AG20443 (cell line): ENCODE results near the gene LILRB2.
"Not testable (repeated sequence)": the region's sequence is repeated elsewhere in the genome, so short reads cannot be mapped to it uniquely, and the experiment has no call there.

ENCODE experiments used
- DNase-seq: peaks from one replicate; pipeline ENCODE4 v3.0.0; 2012; ENCODE audit warnings: low spot score, mixed read lengths

The LILRB2 gene

GRCh38 chr19:54281007-54281728, at the start of gene LILRB2:
Gene LILRB2, minus strand, starts transcription at chr19:54281110. Its CDS starts 614 bp downstream, at chr19:54280496.
- DNase-seq, result no peak

DNA sequence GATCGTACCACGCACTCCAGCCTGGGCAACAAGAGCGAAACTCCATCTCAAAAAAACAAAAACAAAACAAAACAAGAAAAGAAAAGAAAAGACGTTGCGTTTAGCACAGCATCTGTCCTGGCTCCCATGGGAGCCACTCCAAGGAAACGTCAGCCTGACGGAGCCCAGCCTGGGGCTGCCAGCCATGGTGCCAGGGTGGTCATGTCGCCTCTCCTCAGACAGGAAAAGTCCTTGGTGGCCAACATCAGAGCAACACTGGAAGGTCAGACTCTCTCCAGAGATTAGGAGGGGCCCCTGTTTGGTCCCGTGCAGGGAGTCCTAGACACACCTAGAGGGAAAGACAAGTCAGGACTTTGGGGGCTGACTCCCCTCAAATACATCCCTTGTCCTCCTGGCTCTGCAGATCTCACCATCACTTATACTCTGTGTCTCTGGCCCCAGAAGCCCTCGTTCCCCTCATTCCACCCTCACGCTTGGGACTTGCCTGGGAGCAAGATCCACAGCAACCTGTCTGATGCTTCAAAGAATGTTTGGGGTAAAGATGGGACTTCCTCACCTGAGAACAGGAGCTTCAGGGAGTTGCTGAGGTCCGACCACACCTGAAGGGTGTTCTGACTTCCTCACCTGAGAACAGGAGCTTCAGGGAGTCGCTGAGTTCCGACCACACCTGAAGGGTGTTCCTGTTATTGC, 48.7 kb upstream of the LILRB2 start:
- DNase-seq, result no peak

DNA sequence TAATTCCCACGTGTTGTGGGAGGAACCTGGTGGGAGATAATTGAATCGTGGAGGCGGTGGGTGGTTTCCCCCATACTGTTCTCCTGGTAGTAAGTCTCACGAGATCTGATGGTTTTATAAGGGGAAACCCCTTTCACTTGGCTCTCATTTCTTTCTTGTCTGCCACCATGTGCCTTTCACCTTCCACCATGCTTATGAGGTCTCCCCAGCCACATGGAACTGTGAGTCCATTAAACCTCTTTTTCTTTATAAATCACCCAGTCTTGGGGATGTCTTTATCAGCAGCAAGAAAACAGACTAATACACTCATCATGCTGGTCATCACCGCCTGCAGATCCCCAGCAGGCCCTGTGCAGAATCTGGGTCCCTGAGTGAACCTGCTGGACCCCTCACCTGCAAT, 47.9 kb upstream of the LILRB2 start:
- DNase-seq, result not testable (repeated sequence)

DNA sequence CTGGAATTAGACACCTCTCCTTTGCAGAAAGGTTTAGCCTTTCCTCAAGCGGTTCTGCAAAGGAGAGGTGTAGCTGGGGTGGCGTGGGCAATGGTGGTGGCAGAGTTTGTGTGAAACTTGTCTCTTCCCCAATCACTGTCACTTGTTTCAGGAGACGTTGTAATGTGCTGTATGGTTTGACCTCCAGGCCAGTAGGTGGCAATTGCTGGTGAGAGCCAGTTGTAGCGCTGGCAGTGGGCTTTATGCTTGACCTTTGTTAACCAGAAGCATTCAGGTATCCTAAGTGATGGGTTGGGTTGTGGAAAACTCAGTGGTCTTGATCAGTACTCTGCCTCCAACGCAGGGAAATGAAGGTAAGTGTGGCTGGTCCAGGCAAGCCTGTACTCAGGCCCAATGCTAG, 44.7 kb upstream of the LILRB2 start:
- no peak for DNase-seq

GRCh38 chr19:54325194-54325621, 44.3 kb upstream of the LILRB2 start:
- DNase-seq, result peak; percentile 53

GRCh38 chr19:54324071-54324470, 43.2 kb upstream of the LILRB2 start:
- DNase-seq, result no peak

- DNase-seq, result not testable (repeated sequence)
Measured at GRCh38 chr19:54322934-54323333, 42.0 kb upstream of the LILRB2 start.

GRCh38 chr19:54322295-54322694, 41.4 kb upstream of the LILRB2 start:
- DNase-seq, result not testable (repeated sequence)

DNA sequence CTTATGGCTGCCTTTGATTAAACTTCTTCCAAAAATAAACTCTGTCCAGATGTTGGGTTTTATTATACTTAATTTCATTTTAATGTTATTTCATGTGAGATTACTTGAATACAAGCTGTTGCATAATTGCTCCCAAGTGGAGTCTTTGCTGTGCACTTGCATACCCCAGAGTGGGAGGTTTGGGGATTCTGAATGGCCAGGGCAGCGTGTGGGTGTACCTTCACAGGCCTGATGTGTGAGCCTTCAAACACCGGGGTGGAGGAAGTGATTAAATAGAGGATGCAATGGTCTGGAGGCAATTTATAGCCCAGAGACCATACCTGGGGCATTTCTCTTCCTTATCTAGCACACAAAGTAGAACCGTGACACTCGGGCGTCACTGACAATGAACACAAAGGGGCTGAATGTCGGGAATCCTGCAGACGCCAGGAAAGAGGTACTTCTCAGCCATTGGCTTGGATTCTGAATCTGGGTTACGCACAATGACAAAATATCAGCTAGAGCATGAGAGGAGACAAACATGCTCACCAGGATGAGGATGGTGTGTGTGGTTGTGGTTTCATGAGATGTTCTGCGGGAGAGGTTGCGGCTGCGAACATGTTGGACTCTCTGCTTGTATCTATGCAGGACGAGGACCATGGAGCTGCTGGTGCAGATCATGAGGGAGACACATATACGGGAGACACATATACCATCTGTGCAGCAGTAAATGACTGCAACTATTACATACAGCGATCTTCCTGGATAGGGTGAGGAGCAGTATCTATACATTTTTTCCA, 39.2 kb upstream of the LILRB2 start:
- no peak for DNase-seq

GRCh38 chr19:54319049-54319448, 38.1 kb upstream of the LILRB2 start:
- DNase-seq, result no peak

GRCh38 chr19:54317965-54318240, 37.0 kb upstream of the LILRB2 start:
- DNase-seq, result no peak

DNA sequence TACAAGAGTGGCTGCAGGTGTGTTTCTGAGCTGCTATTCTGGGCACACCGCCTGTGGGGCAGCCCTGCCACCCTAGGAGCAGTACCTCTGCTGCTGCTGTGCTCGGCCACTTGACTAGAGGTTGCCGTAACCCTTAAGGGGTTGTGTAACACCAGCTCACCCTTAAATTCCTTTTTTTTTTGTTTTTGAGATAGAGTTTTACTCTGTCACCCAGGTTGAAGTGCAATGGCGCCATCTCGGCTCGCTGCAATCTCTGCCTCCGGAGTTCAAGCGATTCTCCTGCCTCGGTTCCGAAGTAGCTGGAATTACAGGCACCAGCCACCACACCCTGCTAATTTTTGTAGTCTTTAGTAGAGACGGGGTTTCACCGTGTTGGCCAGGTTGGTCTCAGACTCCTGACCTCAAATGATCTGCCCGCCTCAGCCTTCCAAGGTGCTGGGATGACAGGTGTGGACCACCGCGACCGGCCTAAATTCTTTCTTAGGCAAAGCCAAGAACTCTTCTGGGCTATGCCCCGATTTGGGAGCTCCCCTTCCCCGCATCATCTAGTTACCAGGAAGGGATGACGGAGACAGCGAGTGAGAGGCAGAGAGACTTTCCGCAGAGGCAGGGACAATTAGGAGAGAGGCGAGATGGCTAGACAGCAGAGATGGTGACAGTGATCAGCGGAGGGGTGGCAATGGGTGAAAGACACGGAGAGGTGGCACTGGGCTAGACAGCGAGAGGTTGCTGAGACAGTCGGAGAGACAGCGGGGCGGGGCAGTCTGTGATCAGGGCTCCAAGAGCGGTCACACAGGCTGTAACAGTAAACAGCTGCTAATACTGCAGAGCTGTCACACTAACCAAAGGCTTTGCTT, 36.4 kb upstream of the LILRB2 start:
- no peak for DNase-seq

DNA sequence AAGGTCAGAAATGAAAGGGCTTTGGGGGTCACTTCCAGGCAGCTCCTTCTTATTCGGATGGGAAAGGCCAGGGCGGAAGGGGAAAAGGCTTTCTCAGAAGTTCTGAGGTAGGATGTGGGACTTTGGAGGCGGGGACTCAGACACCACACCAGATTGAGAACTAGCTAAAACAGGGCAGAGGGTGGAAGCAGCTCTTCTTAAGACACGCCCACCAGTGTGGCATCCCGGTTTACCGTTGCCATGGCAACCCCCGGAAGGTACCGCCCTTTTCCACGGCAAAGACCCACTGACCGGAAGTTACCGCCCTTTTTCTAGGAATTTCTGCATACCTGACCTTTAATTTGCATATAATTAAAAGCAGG, 35.8 kb upstream of the LILRB2 start:
- DNase-seq, result peak; percentile 8

DNA sequence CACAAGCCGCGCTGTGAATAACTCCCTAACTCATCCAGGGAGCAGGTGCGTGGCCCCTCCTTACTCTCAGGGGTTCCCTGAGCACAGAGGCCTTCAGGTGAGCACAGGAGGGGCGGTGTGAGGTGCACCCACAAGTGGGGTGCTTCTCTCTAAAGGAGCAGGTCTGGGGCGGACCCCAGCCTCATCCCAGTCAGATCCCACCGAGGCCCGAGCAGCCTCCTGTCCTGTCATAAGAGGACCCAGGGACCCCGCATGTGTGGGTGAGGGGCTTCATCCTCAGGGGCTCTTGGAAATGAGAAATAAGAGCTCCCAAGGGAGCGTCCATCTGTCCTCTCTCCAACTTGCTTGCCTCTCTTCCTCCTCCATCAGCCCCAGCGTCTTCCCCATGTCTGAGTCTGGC, 35.0 kb upstream of the LILRB2 start:
- DNase-seq, result no peak

GRCh38 chr19:54312436-54313377, 31.8 kb upstream of the LILRB2 start, which contains the start of gene LILRA5:
Gene LILRA5, minus strand, starts transcription at chr19:54313166. Its CDS starts 147 bp downstream, at chr19:54313019.
- no peak for DNase-seq

DNA sequence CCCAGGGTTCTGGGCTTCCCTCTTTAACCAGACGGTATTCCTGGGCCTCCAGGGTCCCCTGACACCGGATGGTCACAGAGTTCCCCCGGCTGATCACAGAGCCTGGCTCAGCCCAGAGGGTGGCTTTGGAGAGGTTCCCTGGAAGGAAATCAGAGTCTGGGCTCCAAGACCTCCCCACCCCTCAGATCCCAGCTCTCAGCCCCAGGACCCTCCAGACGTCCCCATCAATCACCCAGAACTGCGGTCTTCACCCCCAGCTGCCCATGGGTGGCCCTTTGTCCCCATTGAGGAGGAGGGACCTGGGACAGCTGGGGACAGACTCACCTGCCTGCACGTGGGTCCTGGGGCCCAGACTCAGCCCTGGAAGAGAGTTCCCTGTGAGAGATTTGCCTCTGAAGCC, 31.1 kb upstream of the LILRB2 start:
- DNase-seq, result no peak

- DNase-seq, result no peak
Measured at GRCh38 chr19:54311486-54311885, 30.6 kb upstream of the LILRB2 start.

- DNase-seq, result no peak
Measured at GRCh38 chr19:54310543-54310942, 29.6 kb upstream of the LILRB2 start.

- DNase-seq, result no peak
Measured at GRCh38 chr19:54309811-54310210, 28.9 kb upstream of the LILRB2 start.

DNA sequence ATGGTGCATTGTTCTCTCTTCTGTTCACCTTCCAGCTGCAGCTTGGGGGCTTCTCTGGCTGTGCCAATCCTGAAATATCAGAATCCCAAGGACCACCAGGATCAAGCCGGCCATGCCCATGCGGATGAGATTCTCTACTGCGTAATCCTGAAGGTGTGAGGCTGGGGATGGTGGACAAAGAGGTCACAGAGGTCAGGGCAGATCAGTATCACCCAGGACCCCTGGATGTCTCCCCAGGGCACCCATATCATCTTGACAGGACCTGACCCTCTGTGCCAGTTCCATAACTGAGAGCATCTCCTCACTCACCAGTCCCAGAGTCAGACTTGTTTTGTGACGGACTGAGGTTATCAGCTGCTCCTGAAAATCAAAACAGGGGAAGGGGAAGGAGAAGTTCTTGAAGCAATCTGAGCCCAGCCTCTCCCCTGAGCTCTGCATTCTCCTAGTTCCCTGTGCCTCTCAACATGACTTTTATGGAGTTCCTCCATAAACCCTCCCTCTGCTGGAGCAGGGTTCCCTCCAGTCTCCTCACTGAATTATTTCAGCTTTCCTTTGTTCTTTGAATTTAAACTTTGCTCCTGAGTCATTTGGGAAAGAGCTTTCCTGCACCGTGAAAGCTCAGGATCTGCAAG, 26.6 kb upstream of the LILRB2 start:
- DNase-seq, result no peak
